SK-N-SH treated with all-trans-retinoic acid at 6 μM for 48 hours (cell line): ENCODE results near the gene COL26A1.

Experiments
- ARNTL ChIP-seq: fragments of 450-650 bp; formaldehyde crosslinking; IDR thresholded peaks from 2 replicates; pipeline ENCODE4 v1.5.0; 2020; ENCODE audit warnings: low read depth, mild to moderate bottlenecking, moderate library complexity, borderline replicate concordance
- CSDC2 ChIP-seq: fragments of 250-450 bp; sonication (Bioruptor Pico); IDR thresholded peaks from 2 replicates; pipeline ENCODE4 v1.5.0; 2020; ENCODE audit warnings: mild to moderate bottlenecking, moderate library complexity
- ISL1 ChIP-seq: fragments of 250-450 bp; sonication (Bioruptor Pico); IDR thresholded peaks from 2 replicates; pipeline ENCODE4 v2.1.2; 2022; ENCODE audit warnings: mild to moderate bottlenecking, moderate library complexity
- TCF4 ChIP-seq: fragments of 250-450 bp; sonication (Bioruptor Pico); IDR thresholded peaks from 2 replicates; pipeline ENCODE4 v1.8.0; 2021; ENCODE audit warnings: mild to moderate bottlenecking, moderate library complexity, borderline replicate concordance
- ZC3H10 ChIP-seq: fragments of 250-450 bp; sonication (Bioruptor Pico); IDR thresholded peaks from 2 replicates; pipeline ENCODE4 v1.5.1; 2021; ENCODE audit warnings: mild to moderate bottlenecking, moderate library complexity

GRCh38 chr7:101432316-101432715 lies 69.6 kb downstream of the COL26A1 start:
- TF ChIP-seq ISL1 (CRISPR knock-in tag): no peak
- no peak for TF ChIP-seq ARNTL (CRISPR knock-in tag)
- TF ChIP-seq TCF4 (CRISPR knock-in tag): no peak
- TF ChIP-seq CSDC2 (CRISPR knock-in tag): no peak
- no peak for TF ChIP-seq ZC3H10 (CRISPR knock-in tag)
